Measurements from ENCODE around the gene TMEM259.

Gene TMEM259

GRCh38 chr19:1002600-1002999, 18.3 kb downstream of the TMEM259 start:
- DNase-seq (ENCODE audit: low spot score): no peak

- peak; percentile 84 for DNase-seq (ENCODE audit: low spot score)
Measured at GRCh38 chr19:1001538-1002166, 19.3 kb downstream of the TMEM259 start.

- no peak for DNase-seq (ENCODE audit: low spot score)
Measured at GRCh38 chr19:1000591-1001537, 20.1 kb downstream of the TMEM259 start.

- peak; percentile 90 for DNase-seq (ENCODE audit: low spot score)
Measured at GRCh38 chr19:1000095-1000494, 20.8 kb downstream of the TMEM259 start, which contains the start of gene GRIN3B. Gene GRIN3B, plus strand, starts transcription at chr19:1000419. Its CDS starts 19 bp downstream, at chr19:1000438.

- no peak for DNase-seq (ENCODE audit: low spot score)
Measured at GRCh38 chr19:999379-999719, 21.6 kb downstream of the TMEM259 start.

- no peak for DNase-seq (ENCODE audit: low spot score)
Measured at GRCh38 chr19:998064-998463, 22.9 kb downstream of the TMEM259 start.

- DNase-seq (ENCODE audit: low spot score): no peak
Measured at GRCh38 chr19:996051-996838, 24.7 kb downstream of the TMEM259 start.

- DNase-seq (ENCODE audit: low spot score): no peak
Measured at GRCh38 chr19:995051-995827, 25.7 kb downstream of the TMEM259 start.

GRCh38 chr19:994516-994915, 26.4 kb downstream of the TMEM259 start:
- no peak for DNase-seq (ENCODE audit: low spot score)

- no peak for DNase-seq (ENCODE audit: low spot score)
Measured at GRCh38 chr19:993831-994393, 27.0 kb downstream of the TMEM259 start.

GRCh38 chr19:993361-993830, 27.5 kb downstream of the TMEM259 start:
- no peak for DNase-seq (ENCODE audit: low spot score)

- no peak for DNase-seq (ENCODE audit: low spot score)
Measured at GRCh38 chr19:992670-993055, 28.3 kb downstream of the TMEM259 start.

- no peak for DNase-seq (ENCODE audit: low spot score)
Measured at GRCh38 chr19:991932-992669, 28.8 kb downstream of the TMEM259 start.

GRCh38 chr19:991174-991931, 29.6 kb downstream of the TMEM259 start:
- peak; percentile 81 for DNase-seq (ENCODE audit: low spot score)

- no peak for DNase-seq (ENCODE audit: low spot score)
Measured at GRCh38 chr19:990746-991145, 30.2 kb downstream of the TMEM259 start.

- DNase-seq (ENCODE audit: low spot score): no peak
Measured at GRCh38 chr19:990119-990571, 30.8 kb downstream of the TMEM259 start.

- no peak for DNase-seq (ENCODE audit: low spot score)
Measured at GRCh38 chr19:989381-990081, 31.4 kb downstream of the TMEM259 start.

GRCh38 chr19:988510-988909, 32.4 kb downstream of the TMEM259 start:
- DNase-seq (ENCODE audit: low spot score): no peak

GRCh38 chr19:988081-988480, 32.8 kb downstream of the TMEM259 start:
- no peak for DNase-seq (ENCODE audit: low spot score)
